GM18951 (cell line): Measurements from ENCODE around the gene ZBED4.
A peak's percentile ranks its signal among the peaks of the same experiment; 100 is the strongest.

Experiments
- POLR2A ChIP-seq: IDR thresholded peaks from 4 replicates; pipeline ENCODE4 v1.6.1; 2011; ENCODE audit warnings: mild to moderate bottlenecking; ENCODE audit not compliant: insufficient read length, insufficient read depth; ENCODE audit errors: extremely low read depth
- in situ Hi-C: fragments of 300-500 bp; cut with MboI; formaldehyde crosslinking; loops from one replicate; pipeline ENCODE4 v1.12.0; 2022; ENCODE audit warnings: low sequenced_read_pairs, mixed read lengths, inconsistent platforms; ENCODE audit not compliant: unreplicated experiment

Gene ZBED4

GRCh38 chr22:49933236-49934159 lies 79.9 kb downstream of the ZBED4 start:
- in situ Hi-C loops, result loop anchor here (5.0 to 25.0 kb wide), 2 partner anchors 99 to 279 kb away; partner anchors contain the start of gene SELENOO
- TF ChIP-seq POLR2A, result peak; percentile 15

GRCh38 chr22:49934160-49934890 lies 80.7 kb downstream of the ZBED4 start:
- in situ Hi-C loops, result loop anchor here (5.0 to 25.0 kb wide), 2 partner anchors 98 to 278 kb away; partner anchors contain the start of gene SELENOO

GRCh38 chr22:49934891-49935557 lies 81.4 kb downstream of the ZBED4 start:
- in situ Hi-C loops, result loop anchor here (5.0 to 25.0 kb wide), 2 partner anchors 97 to 277 kb away; partner anchors contain the start of gene SELENOO
- TF ChIP-seq POLR2A, result no peak

More at GRCh38 chr22:49934160-49934890, 80.7 kb downstream of the ZBED4 start:
- TF ChIP-seq POLR2A, result peak; percentile 17

GRCh38 chr22:49935561-49935960 lies 81.9 kb downstream of the ZBED4 start:
- in situ Hi-C loops, result loop anchor here (25.0 kb wide), 1 partner anchor 277 kb away; the partner anchor contains the start of gene SELENOO

GRCh38 chr22:49936018-49936972 lies 82.7 kb downstream of the ZBED4 start:
- peak; percentile 55 for TF ChIP-seq POLR2A
- in situ Hi-C loops, result loop anchor here (25.0 kb wide), 1 partner anchor 276 kb away; the partner anchor contains the start of gene SELENOO

More at GRCh38 chr22:49935561-49935960, 81.9 kb downstream of the ZBED4 start:
- TF ChIP-seq POLR2A, result no peak

- in situ Hi-C loops, result loop anchor here (25.0 kb wide), 1 partner anchor 275 kb away; the partner anchor contains the start of gene SELENOO
- TF ChIP-seq POLR2A, result no peak
These were observed 83.5 kb downstream of the ZBED4 start for GRCh38 chr22:49936973-49937757.

GRCh38 chr22:49937758-49938564 lies 84.3 kb downstream of the ZBED4 start:
- in situ Hi-C loops, result loop anchor here (25.0 kb wide), 1 partner anchor 274 kb away; the partner anchor contains the start of gene SELENOO
- TF ChIP-seq POLR2A, result no peak

GRCh38 chr22:49938565-49939136 lies 85.0 kb downstream of the ZBED4 start:
- no peak for TF ChIP-seq POLR2A
- in situ Hi-C loops, result loop anchor here (25.0 kb wide), 1 partner anchor 274 kb away; the partner anchor contains the start of gene SELENOO
